GM12874 (cell line): ENCODE data around the gene C5AR2.

Experiments
- CTCF ChIP-seq: IDR thresholded peaks from 2 replicates; pipeline ENCODE4 v1.5.1; 2011; ENCODE audit warnings: low read depth, mild to moderate bottlenecking, control low read depth, low read length, moderate library complexity; ENCODE audit not compliant: insufficient read depth

The C5AR2 gene

GRCh38 chr19:47331931-47332547 is at the start of gene C5AR2:
Gene C5AR2 (plus strand): TSS chr19:47332175. CDS start chr19:47340800, 8,625 bp downstream.
- no peak for TF ChIP-seq CTCF

DNA sequence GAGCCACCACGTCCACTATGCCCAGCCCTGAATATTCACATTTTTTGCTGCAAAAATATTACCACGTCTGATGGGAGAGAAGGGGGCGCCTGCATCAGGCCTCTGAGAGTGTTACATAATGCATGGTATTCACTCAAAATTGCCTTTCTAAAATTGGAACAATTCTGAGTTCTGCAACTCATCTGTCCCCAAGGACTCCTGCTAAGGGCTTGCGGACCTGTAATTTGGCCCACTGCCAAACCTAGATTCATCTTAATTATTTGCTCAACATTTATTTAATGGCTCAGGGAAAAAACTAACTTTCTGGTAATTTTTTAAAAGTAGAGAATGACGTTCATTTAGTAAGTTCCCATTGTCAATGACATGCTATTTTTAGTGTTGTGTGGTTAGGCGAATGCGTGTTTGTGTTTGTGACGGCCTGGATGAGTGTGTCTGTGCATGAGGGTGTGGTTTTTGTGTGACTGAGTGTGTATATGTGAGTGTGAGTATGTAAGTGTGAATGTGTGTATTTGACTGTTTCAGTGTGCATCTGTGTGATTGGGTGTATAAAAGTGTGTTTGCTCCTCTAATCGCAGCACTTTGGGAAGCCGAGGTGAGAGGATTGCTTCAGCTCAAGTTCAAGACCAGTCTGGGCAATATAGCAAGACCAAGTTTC is 48.4 kb upstream of the C5AR2 start:
- no peak for TF ChIP-seq CTCF

GRCh38 chr19:47284324-47284899 is 47.6 kb upstream of the C5AR2 start:
- peak; percentile 77 for TF ChIP-seq CTCF

- TF ChIP-seq CTCF, result peak; percentile 69
Measured at GRCh38 chr19:47296036-47296435, 35.9 kb upstream of the C5AR2 start.

- no peak for TF ChIP-seq CTCF
Measured at GRCh38 chr19:47302249-47302648, 29.7 kb upstream of the C5AR2 start.

- TF ChIP-seq CTCF, result no peak
Measured at GRCh38 chr19:47303966-47304365, 28.0 kb upstream of the C5AR2 start.

- peak; percentile 95 for TF ChIP-seq CTCF
Measured at GRCh38 chr19:47305309-47305751, 26.6 kb upstream of the C5AR2 start.
